Measurements from ENCODE around the gene LPAR5.

- TF ChIP-seq CTCF (IDR thresholded peaks at IDR 0.05; ENCODE audit: insufficient read depth, low read depth, low read length): no peak
- no peak for TF ChIP-seq EZH2 (IDR thresholded peaks at IDR 0.05; ENCODE audit: insufficient read depth, low read length)
Observed at GRCh38 chr12:6627616-6628015, 8.1 kb downstream of the LPAR5 start.
